ENCODE results near the gene CYB561D1.

- no peak for TF ChIP-seq CTCF (conservative IDR thresholded peaks at IDR 0.05; ENCODE audit: low read depth, low read length)
- TF ChIP-seq EZH2 (IDR thresholded peaks at IDR 0.05; ENCODE audit: borderline replicate concordance, low read depth, low read length, poor library complexity, severe bottlenecking), result no peak
Measured at GRCh38 chr1:109484519-109484975, 9.3 kb upstream of the CYB561D1 start.
